ENCODE data around the gene RICTOR. TPM values are rescaled to one million over a fixed set of nuclear protein-coding genes. Genes with fewer than 3 reads are reported as not detected.

RICTOR gene
- total RNA-seq, 1 experiment from 2014 or later: 28.1 TPM

DNA sequence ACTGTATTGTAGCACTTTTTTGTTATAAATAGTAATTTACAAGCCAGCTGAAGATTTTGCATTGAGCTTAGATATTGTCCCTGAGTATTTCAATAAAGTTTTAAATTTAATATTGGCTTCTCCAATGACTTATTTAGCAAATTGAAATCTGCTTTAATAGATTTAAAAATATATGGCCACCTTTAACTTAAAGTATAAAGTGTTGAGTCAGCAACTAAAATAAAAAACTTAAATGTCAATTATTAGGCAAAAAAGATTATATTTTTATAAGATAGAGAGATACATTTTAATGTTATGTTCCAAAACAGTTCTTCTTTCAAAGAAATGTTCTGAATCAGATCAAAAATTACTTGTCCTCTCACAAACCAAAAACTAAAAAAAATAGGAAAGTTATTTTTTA lies 167.7 kb downstream of the RICTOR start:
- ATAC-seq (no peak), DNase-seq (no peak)
- H3K9ac ChIP-seq (ENCODE audit: low read length): no peak overlapping the region
- POLR2A ChIA-PET (ENCODE audit: unreplicated experiment): no interaction called here
- H3K4me2 ChIP-seq (ENCODE audit: low read length): no peak overlapping the region
- H4K20me1 ChIP-seq (ENCODE audit: low read length): no peaks in the 10 kb centered on the region
- CTCF ChIA-PET: no interaction called here
- no peak overlapping the region for H2AFZ ChIP-seq (ENCODE audit: low read length)
- BruUV-seq (replicated peaks): no TSS peak
- H3K27ac ChIP-seq (ENCODE audit: low read length): no peak overlapping the region
- no peaks in the 10 kb centered on the region for H3F3A ChIP-seq (ENCODE audit: low read length, unreplicated experiment)
- TF ChIP-seq EZH2 (IDR thresholded peaks at IDR 0.05; ENCODE audit: low read length, unreplicated experiment) (no peak), EZH2phosphoT487 (IDR thresholded peaks at IDR 0.05; ENCODE audit: borderline replicate concordance, low read length) (no peak)
- TF ChIP-seq, protein P1, sequence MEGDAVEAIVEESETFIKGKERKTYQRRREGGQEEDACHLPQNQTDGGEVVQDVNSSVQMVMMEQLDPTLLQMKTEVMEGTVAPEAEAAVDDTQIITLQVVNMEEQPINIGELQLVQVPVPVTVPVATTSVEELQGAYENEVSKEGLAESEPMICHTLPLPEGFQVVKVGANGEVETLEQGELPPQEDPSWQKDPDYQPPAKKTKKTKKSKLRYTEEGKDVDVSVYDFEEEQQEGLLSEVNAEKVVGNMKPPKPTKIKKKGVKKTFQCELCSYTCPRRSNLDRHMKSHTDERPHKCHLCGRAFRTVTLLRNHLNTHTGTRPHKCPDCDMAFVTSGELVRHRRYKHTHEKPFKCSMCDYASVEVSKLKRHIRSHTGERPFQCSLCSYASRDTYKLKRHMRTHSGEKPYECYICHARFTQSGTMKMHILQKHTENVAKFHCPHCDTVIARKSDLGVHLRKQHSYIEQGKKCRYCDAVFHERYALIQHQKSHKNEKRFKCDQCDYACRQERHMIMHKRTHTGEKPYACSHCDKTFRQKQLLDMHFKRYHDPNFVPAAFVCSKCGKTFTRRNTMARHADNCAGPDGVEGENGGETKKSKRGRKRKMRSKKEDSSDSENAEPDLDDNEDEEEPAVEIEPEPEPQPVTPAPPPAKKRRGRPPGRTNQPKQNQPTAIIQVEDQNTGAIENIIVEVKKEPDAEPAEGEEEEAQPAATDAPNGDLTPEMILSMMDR (conservative IDR thresholded peaks at IDR 0.05; ENCODE audit: low read depth, low read length): no peak
- H3K79me2 ChIP-seq (ENCODE audit: low read length): no peaks in the 10 kb centered on the region
- H3K9me3 ChIP-seq (ENCODE audit: low read length): no peaks in the 10 kb centered on the region
- H3K36me3 ChIP-seq (ENCODE audit: low read depth, low read length): peaks cover 28% of the 10 kb centered on the region
- H3K4me1 ChIP-seq (ENCODE audit: insufficient read depth, low read length): peaks cover 8% of the 10 kb centered on the region
- H3K27me3 ChIP-seq (ENCODE audit: low read length): no peaks in the 10 kb centered on the region
- no peaks in the 10 kb centered on the region for H3K9me2 ChIP-seq (replicated peaks; ENCODE audit: low read length)
- intact Hi-C loops (cut with micrococcal nuclease): no loop called here
- no peak overlapping the region for H3K4me3 ChIP-seq (ENCODE audit: low read length)

DNA sequence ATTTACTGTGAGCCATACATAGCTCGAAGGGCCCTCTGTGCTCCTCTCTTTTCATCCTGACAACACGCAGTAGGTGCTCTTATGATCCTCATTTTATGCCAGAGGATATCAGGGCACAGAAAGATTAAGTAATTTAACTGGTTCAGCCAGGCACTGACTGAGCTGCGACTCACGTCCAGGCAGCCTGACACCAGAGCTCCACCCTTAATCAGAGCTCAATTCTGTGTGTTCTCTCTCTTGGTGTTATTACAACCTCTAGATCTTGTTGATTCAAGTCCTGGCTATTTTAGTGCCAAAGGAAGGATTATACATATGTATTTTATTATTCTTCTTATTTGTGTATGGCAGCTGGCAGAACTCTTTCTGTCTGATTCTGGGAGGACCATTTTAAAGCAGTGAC lies 168.7 kb downstream of the RICTOR start:
- H3F3A ChIP-seq (ENCODE audit: low read length, unreplicated experiment): no peaks in the 10 kb centered on the region
- H3K27me3 ChIP-seq (ENCODE audit: low read length): no peaks in the 10 kb centered on the region
- DNase-seq (peak; percentile 76), ATAC-seq (peak; percentile 87)
- H3K9ac ChIP-seq (ENCODE audit: low read length): no peak overlapping the region
- no peak overlapping the region for H2AFZ ChIP-seq (ENCODE audit: low read length)
- ChIA-PET CTCF (no interaction called here), POLR2A (ENCODE audit: unreplicated experiment) (interaction anchor here (0.6 kb wide), 2 partner anchors 190 to 231 kb away, joined by 3 to 4 read pairs; no protein-coding TSS in a partner anchor)
- no peaks in the 10 kb centered on the region for H3K79me2 ChIP-seq (ENCODE audit: low read length)
- no TSS peak for BruUV-seq (replicated peaks)
- peaks cover 8% of the 10 kb centered on the region for H3K4me1 ChIP-seq (ENCODE audit: insufficient read depth, low read length)
- H3K4me2 ChIP-seq (ENCODE audit: low read length): no peak overlapping the region
- no peak overlapping the region for H3K27ac ChIP-seq (ENCODE audit: low read length)
- no peaks in the 10 kb centered on the region for H3K9me2 ChIP-seq (replicated peaks; ENCODE audit: low read length)
- no peak for TF ChIP-seq EZH2phosphoT487 (IDR thresholded peaks at IDR 0.05; ENCODE audit: borderline replicate concordance, low read length)
- TF ChIP-seq, protein P1 (conservative IDR thresholded peaks at IDR 0.05; ENCODE audit: low read depth, low read length): no peak
- no peak for TF ChIP-seq EZH2 (IDR thresholded peaks at IDR 0.05; ENCODE audit: low read length, unreplicated experiment)
- no peaks in the 10 kb centered on the region for H4K20me1 ChIP-seq (ENCODE audit: low read length)
- no peaks in the 10 kb centered on the region for H3K9me3 ChIP-seq (ENCODE audit: low read length)
- no peak overlapping the region for H3K4me3 ChIP-seq (ENCODE audit: low read length)
- intact Hi-C loops (cut with micrococcal nuclease): no loop called here
- H3K36me3 ChIP-seq (ENCODE audit: low read depth, low read length): peaks cover 34% of the 10 kb centered on the region

DNA sequence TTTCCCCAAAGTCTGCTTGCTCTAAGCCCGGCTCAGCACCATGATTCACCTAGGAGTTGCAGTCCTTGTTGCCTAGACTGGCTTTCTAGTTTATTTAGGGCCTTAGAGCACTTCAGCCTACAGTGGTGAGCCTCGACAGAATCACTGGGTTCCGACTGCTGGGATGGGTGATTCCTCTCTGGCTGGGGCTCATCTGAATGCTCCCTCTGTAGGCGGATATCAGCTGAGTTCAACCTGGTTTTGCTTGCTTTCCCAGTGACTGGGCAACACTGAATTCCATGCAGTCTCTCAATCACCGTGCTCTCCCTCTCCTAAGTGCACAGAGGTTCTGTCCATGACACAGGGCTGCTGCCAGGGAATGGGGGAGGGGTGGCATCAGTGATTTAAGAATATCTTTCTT lies 174.3 kb downstream of the RICTOR start:
- no peak for TF ChIP-seq EZH2phosphoT487 (IDR thresholded peaks at IDR 0.05; ENCODE audit: borderline replicate concordance, low read length)
- TF ChIP-seq EZH2 (IDR thresholded peaks at IDR 0.05; ENCODE audit: low read length, unreplicated experiment): no peak
- TF ChIP-seq, protein P1 (conservative IDR thresholded peaks at IDR 0.05; ENCODE audit: low read depth, low read length): no peak
- BruUV-seq (replicated peaks): no TSS peak
- POLR2A ChIA-PET (ENCODE audit: unreplicated experiment): no interaction called here
- Histone ChIP-seq H3K4me2 (ENCODE audit: low read length) (no peak overlapping the region), H3K79me2 (ENCODE audit: low read length) (no peaks in the 10 kb centered on the region), H3K9me2 (replicated peaks; ENCODE audit: low read length) (no peaks in the 10 kb centered on the region), H3K9ac (ENCODE audit: low read length) (no peak overlapping the region), H3K27me3 (ENCODE audit: low read length) (no peaks in the 10 kb centered on the region), H3K4me1 (ENCODE audit: insufficient read depth, low read length) (no peaks in the 10 kb centered on the region), H3F3A (ENCODE audit: low read length, unreplicated experiment) (no peaks in the 10 kb centered on the region), H3K36me3 (ENCODE audit: low read depth, low read length) (peaks cover 29% of the 10 kb centered on the region), H3K9me3 (ENCODE audit: low read length) (peaks cover 7% of the 10 kb centered on the region; the same call in 1 of the 2 replicates), H3K27ac (ENCODE audit: low read length) (no peak overlapping the region), H4K20me1 (ENCODE audit: low read length) (no peaks in the 10 kb centered on the region), H3K4me3 (ENCODE audit: low read length) (no peak overlapping the region), H2AFZ (ENCODE audit: low read length) (no peak overlapping the region)
- CTCF ChIA-PET: no interaction called here
- no peak for DNase-seq
- no peak for ATAC-seq
- intact Hi-C loops (cut with micrococcal nuclease): no loop called here

Measured in PC-3 (cell line).